Measurements from ENCODE around the gene BEND3. TPM values are rescaled to one million over a fixed set of nuclear protein-coding genes. Genes with fewer than 3 reads are reported as not detected.
A peak's percentile ranks its signal among the peaks of the same experiment; 100 is the strongest.

BEND3 gene
- total and polyA plus RNA-seq, 2 of the 8 experiments (the other 6 are each of a cell fraction or from before 2014, with no cell fraction given) = 25.2 to 38.8 TPM

DNA sequence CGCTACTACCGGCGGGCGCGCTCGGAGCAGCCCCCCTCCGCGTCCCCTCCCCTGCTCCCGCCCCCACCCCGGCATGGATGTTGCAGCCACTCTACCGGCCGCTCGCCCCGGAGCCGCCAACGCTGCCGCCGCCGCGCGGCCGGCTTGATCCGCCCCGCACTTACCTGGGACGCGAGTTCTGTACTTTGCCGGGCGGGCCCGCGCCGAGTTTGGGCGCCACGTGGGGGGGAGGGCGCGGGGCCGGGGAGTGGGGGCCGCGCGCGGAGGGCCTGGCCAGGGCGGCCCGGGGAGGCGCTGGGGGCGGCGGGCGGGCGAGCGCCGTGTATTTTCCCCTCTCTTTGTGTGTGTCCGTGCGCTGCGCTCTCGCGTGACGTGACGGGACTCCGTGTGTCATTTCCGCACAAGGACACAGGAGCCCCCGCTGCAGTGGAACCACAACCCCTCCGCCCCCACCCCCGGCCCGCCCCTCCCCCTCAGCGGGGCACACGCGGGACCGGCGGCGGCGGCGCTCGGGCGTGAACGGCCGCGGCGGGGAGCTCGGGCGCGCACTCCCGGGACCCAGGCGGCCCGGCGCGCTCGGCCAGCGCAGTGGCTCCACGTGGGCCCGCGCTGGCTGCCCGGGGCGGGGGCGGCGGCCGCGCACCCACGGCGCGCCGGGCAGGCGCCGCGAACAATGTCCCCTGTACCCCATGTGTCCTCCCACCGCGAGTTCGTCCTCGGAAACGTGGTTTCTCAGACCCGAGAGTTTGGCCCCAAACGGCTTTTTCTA, at the start of gene BEND3 (continued):
- no peak for TF ChIP-seq CHD7 (IDR thresholded peaks at IDR 0.05; ENCODE audit: insufficient replicate concordance, low read length)
- TF ChIP-seq CREB1 (IDR thresholded peaks at IDR 0.05) = no peak
- no peak for TF ChIP-seq JUN (IDR thresholded peaks at IDR 0.05; ENCODE audit: low read depth, low read length)
- no peak for TF ChIP-seq SRF (IDR thresholded peaks at IDR 0.05; ENCODE audit: low read depth, low read length)
- TF ChIP-seq TAF1 (IDR thresholded peaks at IDR 0.05; ENCODE audit: low read depth, low read length) = no peak
- TF ChIP-seq SP2 (IDR thresholded peaks at IDR 0.05; ENCODE audit: low read length) = no peak
- TF ChIP-seq RBBP5 (IDR thresholded peaks at IDR 0.05; ENCODE audit: borderline replicate concordance, low read depth, low read length) = no peak
- TF ChIP-seq BACH1 (IDR thresholded peaks at IDR 0.05; ENCODE audit: low read length) = 0 out of 2 replicates have a peak, but pooled peaks have one; percentile 5
- TF ChIP-seq HDAC2 (IDR thresholded peaks at IDR 0.05; ENCODE audit: borderline replicate concordance in 1 of 2, low read depth in 2 of 2, low read length in 2 of 2) = no peak; a peak in 1 of 4 replicates
- peak; percentile 72; the same call in 1 of the 2 replicates for TF ChIP-seq POLR2AphosphoS5 (IDR thresholded peaks at IDR 0.05; ENCODE audit: low read depth, low read length)
- TF ChIP-seq CHD1 (IDR thresholded peaks at IDR 0.05; ENCODE audit: low read depth, low read length) = no peak
